ENCODE results near the gene PF4V1.

- TF ChIP-seq CEBPB (IDR thresholded peaks at IDR 0.05) (no peak), CTCF (IDR thresholded peaks at IDR 0.05) (no peak), CHD4 (IDR thresholded peaks at IDR 0.05; ENCODE audit: borderline replicate concordance) (no peak), CBX2 (IDR thresholded peaks at IDR 0.05; ENCODE audit: borderline replicate concordance, low read depth) (no peak), HOXA7 (CRISPR knock-in tag; IDR thresholded peaks at IDR 0.05) (no peak), KDM1A (IDR thresholded peaks at IDR 0.05; ENCODE audit: low read depth) (no peak), RAD21 (conservative IDR thresholded peaks at IDR 0.05 in 1 of 2, IDR thresholded peaks at IDR 0.05 in 1 of 2) (no peak), MYC (IDR thresholded peaks at IDR 0.05; ENCODE audit: borderline replicate concordance, low read length) (no peak), JUN (IDR thresholded peaks at IDR 0.05) (no peak), MAZ (IDR thresholded peaks at IDR 0.05; ENCODE audit: borderline replicate concordance, low read depth, low read length) (no peak)
These were observed 20.4 kb upstream of the PF4V1 start for GRCh38 chr4:73832651-73833237.

Measured in A549 (cell line).